ENCODE data around the gene HMHB1.

Gene HMHB1

GRCh38 chr5:143771189-143771588, 40.8 kb upstream of the HMHB1 start:
- TF ChIP-seq YY1 (IDR thresholded peaks at IDR 0.05; ENCODE audit: low read depth), result no peak

GRCh38 chr5:143771602-143772001, 40.4 kb upstream of the HMHB1 start:
- TF ChIP-seq YY1 (IDR thresholded peaks at IDR 0.05; ENCODE audit: low read depth) (no peak), EP300 (IDR thresholded peaks at IDR 0.05; ENCODE audit: borderline replicate concordance) (no peak), TAF1 (IDR thresholded peaks at IDR 0.05; ENCODE audit: low read depth) (no peak), CEBPB (IDR thresholded peaks at IDR 0.05) (no peak), MAX (IDR thresholded peaks at IDR 0.05) (no peak), REST (IDR thresholded peaks at IDR 0.05; ENCODE audit: low read depth) (no peak), USF1 (IDR thresholded peaks at IDR 0.05) (no peak), TEAD4 (IDR thresholded peaks at IDR 0.05) (no peak), FOXM1 (IDR thresholded peaks at IDR 0.05; ENCODE audit: borderline replicate concordance, low read depth) (no peak)

GRCh38 chr5:143772621-143773020, 39.3 kb upstream of the HMHB1 start:
- TF ChIP-seq MAX (IDR thresholded peaks at IDR 0.05) (no peak), TCF12 (IDR thresholded peaks at IDR 0.05; ENCODE audit: low read depth) (no peak), NFIC (IDR thresholded peaks at IDR 0.05) (no peak), REST (IDR thresholded peaks at IDR 0.05; ENCODE audit: low read depth) (no peak), YY1 (IDR thresholded peaks at IDR 0.05; ENCODE audit: low read depth) (no peak), EGR1 (IDR thresholded peaks at IDR 0.05) (no peak), CREB1 (IDR thresholded peaks at IDR 0.05; ENCODE audit: low read depth) (no peak), TEAD4 (IDR thresholded peaks at IDR 0.05) (no peak), USF1 (IDR thresholded peaks at IDR 0.05) (no peak), RAD21 (IDR thresholded peaks at IDR 0.05; ENCODE audit: low read depth) (no peak), EP300 (IDR thresholded peaks at IDR 0.05; ENCODE audit: borderline replicate concordance) (no peak), ZBTB7A (IDR thresholded peaks at IDR 0.05; ENCODE audit: low read depth) (no peak), TAF1 (IDR thresholded peaks at IDR 0.05; ENCODE audit: low read depth) (no peak), FOXM1 (IDR thresholded peaks at IDR 0.05; ENCODE audit: borderline replicate concordance, low read depth) (no peak), CEBPB (IDR thresholded peaks at IDR 0.05) (no peak)

- TF ChIP-seq TCF12 (IDR thresholded peaks at IDR 0.05; ENCODE audit: low read depth), result no peak
- no peak for TF ChIP-seq USF1 (IDR thresholded peaks at IDR 0.05)
- TF ChIP-seq EP300 (IDR thresholded peaks at IDR 0.05; ENCODE audit: borderline replicate concordance), result no peak
- TF ChIP-seq CEBPB (IDR thresholded peaks at IDR 0.05), result no peak
Measured at GRCh38 chr5:143775258-143775657, 36.7 kb upstream of the HMHB1 start.

GRCh38 chr5:143776951-143777350, 35.0 kb upstream of the HMHB1 start:
- TF ChIP-seq TAF1 (IDR thresholded peaks at IDR 0.05; ENCODE audit: low read depth) (no peak), REST (IDR thresholded peaks at IDR 0.05; ENCODE audit: low read depth) (no peak), EGR1 (IDR thresholded peaks at IDR 0.05) (no peak), USF1 (IDR thresholded peaks at IDR 0.05) (no peak), CREB1 (IDR thresholded peaks at IDR 0.05; ENCODE audit: low read depth) (no peak), CEBPB (IDR thresholded peaks at IDR 0.05) (no peak), FOXM1 (IDR thresholded peaks at IDR 0.05; ENCODE audit: borderline replicate concordance, low read depth) (no peak), NFIC (IDR thresholded peaks at IDR 0.05) (no peak), RAD21 (IDR thresholded peaks at IDR 0.05; ENCODE audit: low read depth) (no peak), ZBTB7A (IDR thresholded peaks at IDR 0.05; ENCODE audit: low read depth) (no peak), TEAD4 (IDR thresholded peaks at IDR 0.05) (no peak), MAX (IDR thresholded peaks at IDR 0.05) (no peak), YY1 (IDR thresholded peaks at IDR 0.05; ENCODE audit: low read depth) (no peak), EP300 (IDR thresholded peaks at IDR 0.05; ENCODE audit: borderline replicate concordance) (no peak), TCF12 (IDR thresholded peaks at IDR 0.05; ENCODE audit: low read depth) (no peak)
